ENCODE results near the gene IL11RA. TPM values are rescaled to one million over a fixed set of nuclear protein-coding genes. Genes with fewer than 3 reads are reported as not detected.
A peak's percentile ranks its signal among the peaks of the same experiment; 100 is the strongest.

IL11RA gene
- polyA plus RNA-seq, 1 experiment = 14.6 TPM

GRCh38 chr9:34647084-34647403, 4.9 kb upstream of the IL11RA start:
- ChIA-PET CTCF (interaction anchor here (0.6 to 5.4 kb wide), 12 partner anchors 9 to 218 kb away, joined by 3 to 63 read pairs (median 6); partner anchors contain the start of genes DCTN3 and SIGMAR1), POLR2A (interaction anchor here (1.0 to 3.0 kb wide), 5 partner anchors 10 to 26 kb away, joined by 3 to 17 read pairs (median 7); partner anchors contain the start of genes DCTN3 and SIGMAR1)
- H3K27ac ChIP-seq (ENCODE audit: low read depth, low read length) = peak overlapping the region; percentile 75
- no peaks in the 10 kb centered on the region; the same call in 1 of the 2 replicates for H3K9me3 ChIP-seq (ENCODE audit: control insufficient read depth, insufficient read depth, low read length)
- H3K4me3 ChIP-seq (ENCODE audit: low read depth, low read length) = peak overlapping the region; percentile 93
- no peak for TF ChIP-seq CTCF (IDR thresholded peaks at IDR 0.05; ENCODE audit: low read depth, low read length)
- no peak for DNase-seq (ENCODE audit: low read depth, low spot score)
- H3K27me3 ChIP-seq (ENCODE audit: control insufficient read depth, insufficient read depth, low read length) = no peaks in the 10 kb centered on the region

GRCh38 chr9:34647651-34648050, 4.3 kb upstream of the IL11RA start:
- Histone ChIP-seq H3K9me3 (ENCODE audit: control insufficient read depth, insufficient read depth, low read length) (no peaks in the 10 kb centered on the region; the same call in 1 of the 2 replicates), H3K27me3 (ENCODE audit: control insufficient read depth, insufficient read depth, low read length) (no peaks in the 10 kb centered on the region), H3K4me3 (ENCODE audit: low read depth, low read length) (peak overlapping the region; percentile 93), H3K27ac (ENCODE audit: low read depth, low read length) (no peak overlapping the region)
- POLR2A ChIA-PET = no interaction called here
- CTCF ChIA-PET = interaction anchor here (0.6 to 2.8 kb wide), 5 partner anchors 10 to 1687 kb away, joined by 3 to 22 read pairs (median 12); partner anchors contain the start of gene SIGMAR1
- no peak for DNase-seq (ENCODE audit: low read depth, low spot score)
- TF ChIP-seq CTCF (IDR thresholded peaks at IDR 0.05; ENCODE audit: low read depth, low read length) = no peak

- Histone ChIP-seq H3K9me3 (ENCODE audit: control insufficient read depth, insufficient read depth, low read length) (no peaks in the 10 kb centered on the region; the same call in 1 of the 2 replicates), H3K27ac (ENCODE audit: low read depth, low read length) (no peak overlapping the region), H3K4me3 (ENCODE audit: low read depth, low read length) (no peak overlapping the region), H3K27me3 (ENCODE audit: control insufficient read depth, insufficient read depth, low read length) (no peaks in the 10 kb centered on the region)
- ChIA-PET CTCF (interaction anchor here (2.6 kb wide), 1 partner anchor 15 kb away, joined by 15 read pairs; no protein-coding TSS in a partner anchor), POLR2A (no interaction called here)
- DNase-seq (ENCODE audit: low read depth, low spot score) = no peak
- no peak for TF ChIP-seq CTCF (IDR thresholded peaks at IDR 0.05; ENCODE audit: low read depth, low read length)
Measured at GRCh38 chr9:34648673-34649072, 3.3 kb upstream of the IL11RA start.

GRCh38 chr9:34650816-34651215, 1.2 kb upstream of the IL11RA start:
- no peak for DNase-seq (ENCODE audit: low read depth, low spot score)
- no peaks in the 10 kb centered on the region for H3K27me3 ChIP-seq (ENCODE audit: control insufficient read depth, insufficient read depth, low read length)
- POLR2A ChIA-PET = interaction anchor here (0.9 to 2.0 kb wide), 2 partner anchors 11 to 14 kb away, joined by 3 to 6 read pairs; partner anchors contain the start of gene CCL27
- H3K9me3 ChIP-seq (ENCODE audit: control insufficient read depth, insufficient read depth, low read length) = no peaks in the 10 kb centered on the region; the same call in 1 of the 2 replicates
- H3K27ac ChIP-seq (ENCODE audit: low read depth, low read length) = no peak overlapping the region
- no peak for TF ChIP-seq CTCF (IDR thresholded peaks at IDR 0.05; ENCODE audit: low read depth, low read length)
- H3K4me3 ChIP-seq (ENCODE audit: low read depth, low read length) = no peak overlapping the region
- CTCF ChIA-PET = interaction anchor here (0.8 to 2.5 kb wide), 3 partner anchors 14 to 16 kb away, joined by 3 to 7 read pairs (median 5); no protein-coding TSS in a partner anchor

GRCh38 chr9:34651321-34651720, 664 bp upstream of the IL11RA start:
- TF ChIP-seq CTCF (IDR thresholded peaks at IDR 0.05; ENCODE audit: low read depth, low read length) = no peak
- H3K27ac ChIP-seq (ENCODE audit: low read depth, low read length) = no peak overlapping the region

More at GRCh38 chr9:34651321-34651720, 664 bp upstream of the IL11RA start:
- Histone ChIP-seq H3K9me3 (ENCODE audit: control insufficient read depth, insufficient read depth, low read length) (no peaks in the 10 kb centered on the region; the same call in 1 of the 2 replicates), H3K27me3 (ENCODE audit: control insufficient read depth, insufficient read depth, low read length) (no peaks in the 10 kb centered on the region), H3K4me3 (ENCODE audit: low read depth, low read length) (peak overlapping the region; percentile 64)
- ChIA-PET POLR2A (interaction anchor here (0.9 to 2.0 kb wide), 2 partner anchors 11 to 14 kb away, joined by 3 to 6 read pairs; partner anchors contain the start of gene CCL27), CTCF (interaction anchor here (2.1 to 2.5 kb wide), 2 partner anchors 13 to 16 kb away, joined by 5 to 7 read pairs; no protein-coding TSS in a partner anchor)
- DNase-seq (ENCODE audit: low read depth, low spot score) = no peak

Measured in AG04450 (cell line).